Stimulated activated CD4-positive, alpha-beta T cell treated with anti-CD3 and anti-CD28 coated beads, Interleukin-4, amount 100 ng/mL, for 48 hours (primary cell): Measurements from ENCODE around the gene PPIG.
"Not testable (repeated sequence)": the region's sequence is repeated elsewhere in the genome, so short reads cannot be mapped to it uniquely, and the experiment has no call there.

Experiments
- DNase-seq, 2 donors: peaks; one replicate each; pipeline ENCODE4 v3.0.0-alpha.2; 2020; ENCODE audit warnings: low read depth in 2 of 2

Gene PPIG

GRCh38 chr2:169584005-169584877 is at the start of gene PPIG:
PPIG (plus strand) TSS chr2:169584351; CDS start chr2:169604042, 19,691 bp downstream.
- peak; percentile 77 to 84 for DNase-seq

GRCh38 chr2:169539460-169539859 is 44.7 kb upstream of the PPIG start:
- not testable (repeated sequence) for DNase-seq

- DNase-seq, result no peak
These were observed 44.0 kb upstream of the PPIG start for GRCh38 chr2:169540146-169540545.

- no peak for DNase-seq
These were observed 41.7 kb upstream of the PPIG start for GRCh38 chr2:169542433-169542832.

GRCh38 chr2:169546756-169547155 is 37.4 kb upstream of the PPIG start:
- DNase-seq, result no peak

- no peak for DNase-seq
These were observed 22.8 kb upstream of the PPIG start for GRCh38 chr2:169561364-169561763.

- not testable (repeated sequence) for DNase-seq
These were observed 22.1 kb upstream of the PPIG start for GRCh38 chr2:169562084-169562483.

GRCh38 chr2:169562519-169562918 is 21.6 kb upstream of the PPIG start:
- DNase-seq, result no peak

GRCh38 chr2:169565686-169566085 is 18.5 kb upstream of the PPIG start:
- no peak for DNase-seq

- DNase-seq, result no peak
These were observed 14.2 kb upstream of the PPIG start for GRCh38 chr2:169569948-169570347.

- not testable (repeated sequence) for DNase-seq
These were observed 13.4 kb upstream of the PPIG start for GRCh38 chr2:169570752-169571151.

GRCh38 chr2:169571571-169571970 is 12.6 kb upstream of the PPIG start:
- no peak for DNase-seq

GRCh38 chr2:169572189-169572588 is 12.0 kb upstream of the PPIG start:
- no peak for DNase-seq

GRCh38 chr2:169572821-169573159 is 11.4 kb upstream of the PPIG start:
- DNase-seq, result no peak

GRCh38 chr2:169573160-169573973 is 10.8 kb upstream of the PPIG start, which contains the start of gene FASTKD1:
FASTKD1 (minus strand) TSS chr2:169573865; CDS start chr2:169572029, 1,836 bp downstream.
- peak; percentile 80 to 86 for DNase-seq

- no peak for DNase-seq
These were observed 10.2 kb upstream of the PPIG start for GRCh38 chr2:169573974-169574299.

- DNase-seq, result not testable (repeated sequence)
These were observed 9.6 kb upstream of the PPIG start for GRCh38 chr2:169574539-169574938.

- DNase-seq, result not testable (repeated sequence)
These were observed 8.9 kb upstream of the PPIG start for GRCh38 chr2:169575264-169575663.

- no peak for DNase-seq
These were observed 5.1 kb upstream of the PPIG start for GRCh38 chr2:169579044-169579443.

GRCh38 chr2:169582552-169583266 is 1.4 kb upstream of the PPIG start:
- DNase-seq, result not testable (repeated sequence)

- no peak for DNase-seq
These were observed 633 bp upstream of the PPIG start for GRCh38 chr2:169583518-169583917.

GRCh38 chr2:169585673-169586072 is 1.5 kb downstream of the PPIG start:
- no peak for DNase-seq
